Upper lobe of right lung (tissue), 1 donor: ENCODE results near the gene JMJD4. TPM values are rescaled to one million over a fixed set of nuclear protein-coding genes. Genes with fewer than 3 reads are reported as not detected.

Experiments used
- ATAC-seq: fragments of 200-7000 bp; cut with Tn5 transposase; one replicate; pipeline ENCODE4 v1.9.1; 2020; ENCODE audit warnings: mild to moderate bottlenecking, moderate library complexity
- DNase-seq: peaks from one replicate; pipeline ENCODE4 v3.0.0-alpha.2; 2020
- H3K27ac ChIP-seq: fragments of 200-600 bp; one replicate; pipeline ENCODE4 v1.8.0; 2022
- H3K27me3 ChIP-seq: fragments of 200-600 bp; one replicate; pipeline ENCODE4 v1.8.0; 2022; ENCODE audit warnings: mild to moderate bottlenecking
- H3K36me3 ChIP-seq: fragments of 200-600 bp; one replicate; pipeline ENCODE4 v1.8.0; 2022
- H3K4me1 ChIP-seq: fragments of 200-600 bp; one replicate; pipeline ENCODE4 v1.8.0; 2022
- H3K4me3 ChIP-seq: fragments of 200-600 bp; one replicate; pipeline ENCODE4 v1.8.0; 2022; ENCODE audit warnings: mild to moderate bottlenecking
- H3K9me3 ChIP-seq: fragments of 200-600 bp; one replicate; pipeline ENCODE4 v1.8.0; 2022
- CTCF ChIP-seq: fragments of 200-600 bp; IDR thresholded peaks from one replicate; pipeline ENCODE4 v1.8.0; 2022; ENCODE audit warnings: antibody characterized with exemption
- intact Hi-C: fragments of 100-400 bp; cut with DNase I; formaldehyde crosslinking; loops from one replicate; pipeline ENCODE4 v1.11.0; 2022
- total RNA-seq: library from RNA; stranded (reverse); fragmentation: NEBNext Ultra II Directional; extraction: Animal tissue kit (Norgen Biotek cat#: 25700); gene quantifications from one replicate; pipeline ENCODE4 v1.2.1, GENCODE V29; 2021
- donor health status: DM: no; HTN: yes; CAD: no; lungs with severe emphysema.

The JMJD4 gene
- total RNA-seq, 1 donor from 2014 or later: 15.1 TPM

GRCh38 chr1:227770812-227771211 lies 35.7 kb upstream of the JMJD4 start:
- TF ChIP-seq CTCF: no peak

GRCh38 chr1:227769936-227770494 lies 34.9 kb upstream of the JMJD4 start:
- H3K36me3 ChIP-seq: peaks cover 7% of the 10 kb centered on the region
- intact Hi-C loops: no loop called here
- no peak overlapping the region for H3K27ac ChIP-seq
- no peak for ATAC-seq
- H3K27me3 ChIP-seq: no peaks in the 10 kb centered on the region
- H3K9me3 ChIP-seq: no peaks in the 10 kb centered on the region
- H3K4me1 ChIP-seq: no peaks in the 10 kb centered on the region
- DNase-seq: peak; percentile 58
- no peak for TF ChIP-seq CTCF
- H3K4me3 ChIP-seq: no peak overlapping the region

More at GRCh38 chr1:227770812-227771211, 35.7 kb upstream of the JMJD4 start:
- DNase-seq (peak; percentile 57), ATAC-seq (no peak)
- Histone ChIP-seq H3K9me3 (no peaks in the 10 kb centered on the region), H3K36me3 (peaks cover 8% of the 10 kb centered on the region), H3K27me3 (no peaks in the 10 kb centered on the region), H3K27ac (no peak overlapping the region), H3K4me3 (no peak overlapping the region), H3K4me1 (no peaks in the 10 kb centered on the region)
- intact Hi-C loops: no loop called here

GRCh38 chr1:227769047-227769935 lies 34.2 kb upstream of the JMJD4 start:
- peak; percentile 55 for DNase-seq
- H3K9me3 ChIP-seq: no peaks in the 10 kb centered on the region
- no peaks in the 10 kb centered on the region for H3K4me1 ChIP-seq
- H3K36me3 ChIP-seq: peaks cover 7% of the 10 kb centered on the region
- no peaks in the 10 kb centered on the region for H3K27me3 ChIP-seq
- intact Hi-C loops: no loop called here
- ATAC-seq: no peak
- no peak for TF ChIP-seq CTCF
- H3K4me3 ChIP-seq: no peak overlapping the region
- no peak overlapping the region for H3K27ac ChIP-seq

- peaks cover 7% of the 10 kb centered on the region for H3K36me3 ChIP-seq
- no peak for TF ChIP-seq CTCF
- no peak overlapping the region for H3K27ac ChIP-seq
- DNase-seq (peak; percentile 46), ATAC-seq (no peak)
- no peaks in the 10 kb centered on the region for H3K9me3 ChIP-seq
- H3K27me3 ChIP-seq: no peaks in the 10 kb centered on the region
- intact Hi-C loops: no loop called here
- H3K4me3 ChIP-seq: no peak overlapping the region
- H3K4me1 ChIP-seq: peaks cover 3% of the 10 kb centered on the region
These were observed 33.5 kb upstream of the JMJD4 start for GRCh38 chr1:227768640-227769039.

- DNase-seq: peak; percentile 22
- Histone ChIP-seq H3K27me3 (no peaks in the 10 kb centered on the region), H3K36me3 (peaks cover 7% of the 10 kb centered on the region), H3K9me3 (no peaks in the 10 kb centered on the region), H3K27ac (no peak overlapping the region), H3K4me3 (no peak overlapping the region), H3K4me1 (peaks cover 8% of the 10 kb centered on the region)
- no peak for TF ChIP-seq CTCF
- peak; percentile 11 for ATAC-seq
- intact Hi-C loops: no loop called here
These were observed 33.0 kb upstream of the JMJD4 start for GRCh38 chr1:227768125-227768439.
